Testis (tissue), 2 donors: ENCODE data around the gene CSRP1.
"Not testable (repeated sequence)": the region's sequence is repeated elsewhere in the genome, so short reads cannot be mapped to it uniquely, and the experiment has no call there.

Experiments
- POLR2A ChIP-seq: fragments of 450-650 bp; IDR thresholded peaks from one replicate; pipeline ENCODE4 v1.6.1; 2017; ENCODE audit warnings: antibody characterized with exemption, mild to moderate bottlenecking, moderate library complexity
- TF ChIP-seq, protein P1 (sequence below), 3 experiments: fragments of 450-650 bp in 2 of 3; fragments of 200-600 bp in 1 of 3; sonication (generic) in 1 of 3; IDR thresholded peaks; one replicate each; pipeline ENCODE4 v1.5.1; 2016 to 2019; ENCODE audit warnings: antibody characterized with exemption in 3 of 3, mild to moderate bottlenecking in 2 of 3, moderate library complexity in 1 of 3

GRCh38 chr1:201520046-201520575 is 13.2 kb upstream of the CSRP1 start:
- TF ChIP-seq, protein P1, sequence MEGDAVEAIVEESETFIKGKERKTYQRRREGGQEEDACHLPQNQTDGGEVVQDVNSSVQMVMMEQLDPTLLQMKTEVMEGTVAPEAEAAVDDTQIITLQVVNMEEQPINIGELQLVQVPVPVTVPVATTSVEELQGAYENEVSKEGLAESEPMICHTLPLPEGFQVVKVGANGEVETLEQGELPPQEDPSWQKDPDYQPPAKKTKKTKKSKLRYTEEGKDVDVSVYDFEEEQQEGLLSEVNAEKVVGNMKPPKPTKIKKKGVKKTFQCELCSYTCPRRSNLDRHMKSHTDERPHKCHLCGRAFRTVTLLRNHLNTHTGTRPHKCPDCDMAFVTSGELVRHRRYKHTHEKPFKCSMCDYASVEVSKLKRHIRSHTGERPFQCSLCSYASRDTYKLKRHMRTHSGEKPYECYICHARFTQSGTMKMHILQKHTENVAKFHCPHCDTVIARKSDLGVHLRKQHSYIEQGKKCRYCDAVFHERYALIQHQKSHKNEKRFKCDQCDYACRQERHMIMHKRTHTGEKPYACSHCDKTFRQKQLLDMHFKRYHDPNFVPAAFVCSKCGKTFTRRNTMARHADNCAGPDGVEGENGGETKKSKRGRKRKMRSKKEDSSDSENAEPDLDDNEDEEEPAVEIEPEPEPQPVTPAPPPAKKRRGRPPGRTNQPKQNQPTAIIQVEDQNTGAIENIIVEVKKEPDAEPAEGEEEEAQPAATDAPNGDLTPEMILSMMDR (IDR thresholded peaks at IDR 0.05) = not testable (repeated sequence)
- not testable (repeated sequence) for TF ChIP-seq POLR2A
